Measurements from ENCODE around the gene STRN3. TPM values are rescaled to one million over a fixed set of nuclear protein-coding genes. Genes with fewer than 3 reads are reported as not detected.

Gene STRN3, protein sequence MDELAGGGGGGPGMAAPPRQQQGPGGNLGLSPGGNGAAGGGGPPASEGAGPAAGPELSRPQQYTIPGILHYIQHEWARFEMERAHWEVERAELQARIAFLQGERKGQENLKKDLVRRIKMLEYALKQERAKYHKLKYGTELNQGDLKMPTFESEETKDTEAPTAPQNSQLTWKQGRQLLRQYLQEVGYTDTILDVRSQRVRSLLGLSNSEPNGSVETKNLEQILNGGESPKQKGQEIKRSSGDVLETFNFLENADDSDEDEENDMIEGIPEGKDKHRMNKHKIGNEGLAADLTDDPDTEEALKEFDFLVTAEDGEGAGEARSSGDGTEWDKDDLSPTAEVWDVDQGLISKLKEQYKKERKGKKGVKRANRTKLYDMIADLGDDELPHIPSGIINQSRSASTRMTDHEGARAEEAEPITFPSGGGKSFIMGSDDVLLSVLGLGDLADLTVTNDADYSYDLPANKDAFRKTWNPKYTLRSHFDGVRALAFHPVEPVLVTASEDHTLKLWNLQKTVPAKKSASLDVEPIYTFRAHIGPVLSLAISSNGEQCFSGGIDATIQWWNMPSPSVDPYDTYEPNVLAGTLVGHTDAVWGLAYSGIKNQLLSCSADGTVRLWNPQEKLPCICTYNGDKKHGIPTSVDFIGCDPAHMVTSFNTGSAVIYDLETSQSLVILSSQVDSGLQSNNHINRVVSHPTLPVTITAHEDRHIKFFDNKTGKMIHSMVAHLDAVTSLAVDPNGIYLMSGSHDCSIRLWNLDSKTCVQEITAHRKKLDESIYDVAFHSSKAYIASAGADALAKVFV
- total RNA-seq (2022) (29.7 and 34.4 TPM in 2 replicates), Bru-seq, nascent RNA (percentile 93 among the genes with signal in this experiment), BruChase-seq, experiment 1, labeled RNA remaining after a 6-hour chase (percentile 90 among the genes with signal in this experiment), BruChase-seq, experiment 2, labeled RNA remaining after a 2-hour chase (percentile 91 among the genes with signal in this experiment)
- long read RNA-seq, partial matches to known transcripts, result 1 of 9 reads
- long read RNA-seq, other reads (novel, unspliced or antisense), result 4 of 9 reads

GRCh38 chr14:31026077-31026449 is at the start of gene STRN3:
TSS of gene STRN3 (minus strand) at chr14:31026379. CDS start at chr14:31026185, 194 bp downstream.
- Mint-ChIP-seq H3K4me1 (ENCODE audit: low read depth, unreplicated experiment) (peaks cover 29% of the 10 kb centered on the region), H3K27me3 (ENCODE audit: unreplicated experiment) (no peaks in the 10 kb centered on the region), H3K9me3 (ENCODE audit: low read depth, unreplicated experiment) (no peaks in the 10 kb centered on the region), H3K36me3 (ENCODE audit: insufficient read depth, unreplicated experiment) (peaks cover 36% of the 10 kb centered on the region), H3K27ac (ENCODE audit: unreplicated experiment) (peak within 1 kb of the TSS; percentile 99), H3K4me3 (ENCODE audit: low read depth, unreplicated experiment) (peak within 1 kb of the TSS; percentile 94)
- no TSS peak for BruUV-seq (replicated peaks)
- no peak for DNase-seq
- TF ChIP-seq CTCF (IDR thresholded peaks at IDR 0.05; ENCODE audit: unreplicated experiment), result no peak
- CTCF ChIA-PET, result interaction anchor here (0.7 to 1.2 kb wide), 6 partner anchors 20 to 1435 kb away, joined by 3 to 5 read pairs (median 3); no protein-coding TSS in a partner anchor
- intact Hi-C loops (cut with micrococcal nuclease; ENCODE audit: unreplicated experiment), result loop anchor here (2.0 to 5.0 kb wide), 2 partner anchors 44 to 57 kb away; no protein-coding TSS in a partner anchor

DNA sequence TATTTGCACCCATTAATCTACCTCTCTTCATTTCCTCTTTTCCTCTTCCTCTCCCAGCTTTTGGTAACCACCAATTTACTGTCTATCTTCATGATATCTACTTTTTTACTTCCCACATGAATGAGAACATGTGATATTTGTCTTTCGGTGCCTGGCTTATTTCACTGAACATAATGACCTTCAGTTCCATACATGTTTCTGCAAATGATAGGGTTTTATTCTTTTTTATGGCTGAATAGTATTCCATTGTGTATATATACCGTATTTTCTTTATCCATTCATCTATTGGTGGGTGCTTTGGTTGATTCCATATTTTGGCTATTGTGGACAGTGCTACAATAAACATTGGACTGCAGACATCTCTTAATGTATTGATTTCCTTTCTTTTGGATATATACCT is 49.0 kb upstream of the STRN3 start:
- no TSS peak for BruUV-seq (replicated peaks)
- TF ChIP-seq CTCF (IDR thresholded peaks at IDR 0.05; ENCODE audit: unreplicated experiment), result no peak
- no peak for DNase-seq
- CTCF ChIA-PET, result no interaction called here
- Mint-ChIP-seq H3K4me3 (ENCODE audit: low read depth, unreplicated experiment) (no peak overlapping the region), H3K4me1 (ENCODE audit: low read depth, unreplicated experiment) (no peaks in the 10 kb centered on the region), H3K9me3 (ENCODE audit: low read depth, unreplicated experiment) (peaks cover 4% of the 10 kb centered on the region), H3K27me3 (ENCODE audit: unreplicated experiment) (no peaks in the 10 kb centered on the region), H3K36me3 (ENCODE audit: insufficient read depth, unreplicated experiment) (no peaks in the 10 kb centered on the region), H3K27ac (ENCODE audit: unreplicated experiment) (no peak overlapping the region)
- intact Hi-C loops (cut with micrococcal nuclease; ENCODE audit: unreplicated experiment), result no loop called here

DNA sequence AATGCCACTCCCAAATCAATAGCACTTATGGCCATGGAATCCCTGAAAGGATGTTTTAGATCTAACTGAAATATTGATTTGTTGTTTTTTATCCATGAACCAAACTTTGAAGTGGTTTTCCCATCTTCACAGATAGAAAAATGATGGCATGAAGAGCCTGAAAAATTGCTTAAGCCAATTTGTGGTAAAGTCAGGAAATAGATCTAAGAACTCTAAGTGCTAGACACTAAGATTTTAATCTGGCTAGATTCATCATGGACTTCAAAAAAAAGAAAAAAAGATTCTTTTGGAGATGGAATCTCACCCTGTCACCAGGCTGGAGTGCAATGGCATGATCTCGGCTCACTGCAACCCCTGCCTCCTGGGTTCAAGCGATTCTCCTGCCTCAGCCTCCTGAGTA is 45.0 kb upstream of the STRN3 start:
- no peak for TF ChIP-seq CTCF (IDR thresholded peaks at IDR 0.05; ENCODE audit: unreplicated experiment)
- BruUV-seq (replicated peaks), result no TSS peak
- CTCF ChIA-PET, result no interaction called here
- intact Hi-C loops (cut with micrococcal nuclease; ENCODE audit: unreplicated experiment), result no loop called here
- no peak overlapping the region for H3K27ac Mint-ChIP-seq (ENCODE audit: unreplicated experiment)
- peaks cover 2% of the 10 kb centered on the region for H3K4me1 Mint-ChIP-seq (ENCODE audit: low read depth, unreplicated experiment)
- H3K9me3 Mint-ChIP-seq (ENCODE audit: low read depth, unreplicated experiment), result peaks cover 4% of the 10 kb centered on the region
- H3K36me3 Mint-ChIP-seq (ENCODE audit: insufficient read depth, unreplicated experiment), result peaks cover 5% of the 10 kb centered on the region
- no peak overlapping the region for H3K4me3 Mint-ChIP-seq (ENCODE audit: low read depth, unreplicated experiment)
- H3K27me3 Mint-ChIP-seq (ENCODE audit: unreplicated experiment), result no peaks in the 10 kb centered on the region
- DNase-seq, result no peak

DNA sequence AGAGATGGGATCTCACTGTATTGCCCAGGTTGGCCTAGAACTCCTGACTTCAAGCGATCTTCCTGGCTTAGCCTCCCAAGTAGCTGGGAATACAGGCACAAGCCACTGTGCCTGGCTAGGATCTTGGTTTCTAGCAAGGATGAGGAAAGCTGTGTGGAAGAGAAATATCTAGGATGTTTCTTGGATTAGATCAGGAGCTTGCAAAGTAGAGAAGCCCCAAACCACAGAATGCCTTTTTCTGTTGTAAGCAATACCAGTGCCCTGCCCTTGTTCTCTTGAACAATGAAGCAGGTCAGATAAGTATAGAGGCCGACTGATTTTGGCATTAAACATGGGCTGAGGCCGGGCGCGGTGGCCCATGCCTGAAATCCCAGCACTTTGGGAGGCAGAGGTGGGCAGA is 44.3 kb upstream of the STRN3 start:
- peaks cover 5% of the 10 kb centered on the region for H3K36me3 Mint-ChIP-seq (ENCODE audit: insufficient read depth, unreplicated experiment)
- peaks cover 4% of the 10 kb centered on the region for H3K9me3 Mint-ChIP-seq (ENCODE audit: low read depth, unreplicated experiment)
- TF ChIP-seq CTCF (IDR thresholded peaks at IDR 0.05; ENCODE audit: unreplicated experiment), result no peak
- no peak overlapping the region for H3K27ac Mint-ChIP-seq (ENCODE audit: unreplicated experiment)
- CTCF ChIA-PET, result no interaction called here
- no peaks in the 10 kb centered on the region for H3K27me3 Mint-ChIP-seq (ENCODE audit: unreplicated experiment)
- H3K4me3 Mint-ChIP-seq (ENCODE audit: low read depth, unreplicated experiment), result no peak overlapping the region
- BruUV-seq (replicated peaks), result no TSS peak
- no peak for DNase-seq
- intact Hi-C loops (cut with micrococcal nuclease; ENCODE audit: unreplicated experiment), result no loop called here
- H3K4me1 Mint-ChIP-seq (ENCODE audit: low read depth, unreplicated experiment), result peaks cover 5% of the 10 kb centered on the region

All from Calu3 (cell line).